Stimulated activated naive CD8-positive, alpha-beta T cell treated with anti-CD3 and anti-CD28 coated beads, Interleukin-15, amount 100 ng/mL, for 72 hours (primary cell): ENCODE measurements around the gene WDR70.

Source experiments
- ATAC-seq: fragments of 150-1000 bp; cut with Tn5 transposase; 2 replicates; pipeline ENCODE4 v1.10.0; 2021; ENCODE audit warnings: mild to moderate bottlenecking, moderate library complexity
- DNase-seq, 2 donors: peaks; one replicate each; pipeline ENCODE4 v3.0.0; 2021 to 2022
- H3K27ac Mint-ChIP-seq, 2 donors: one replicate each; pipeline ENCODE4 v1.8.0; 2022; ENCODE audit warnings: mild to moderate bottlenecking in 2 of 2, mixed read lengths in 2 of 2, moderate library complexity in 2 of 2
- H3K27me3 Mint-ChIP-seq: one replicate; pipeline ENCODE4 v1.8.0; 2022; ENCODE audit warnings: mixed read lengths
- H3K4me1 Mint-ChIP-seq: one replicate; pipeline ENCODE4 v1.8.0; 2022; ENCODE audit warnings: mild to moderate bottlenecking, mixed read lengths
- H3K4me3 Mint-ChIP-seq, 2 donors: one replicate each; pipeline ENCODE4 v1.8.0; 2022; ENCODE audit warnings: mild to moderate bottlenecking in 2 of 2, mixed read lengths in 2 of 2, moderate library complexity in 1 of 2
- H3K9me3 Mint-ChIP-seq, 2 donors: one replicate each; pipeline ENCODE4 v1.8.0; 2022; ENCODE audit warnings: mixed read lengths in 2 of 2

The WDR70 gene

DNA sequence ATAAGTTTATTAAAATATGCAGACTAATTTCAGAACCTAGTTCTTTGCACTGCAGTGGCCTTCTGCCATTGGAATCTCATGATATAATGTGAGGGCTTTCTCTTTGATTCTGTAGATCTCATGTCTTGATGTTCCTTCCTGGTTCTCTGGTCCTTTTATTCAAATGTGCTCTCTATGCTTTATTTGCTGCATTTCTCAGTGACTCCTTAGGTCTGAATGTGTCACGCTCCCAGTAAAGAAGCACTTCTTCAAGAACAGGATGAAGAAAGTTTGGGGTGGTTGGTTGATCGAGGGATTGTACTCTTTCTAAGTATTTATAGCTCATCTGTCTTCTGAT, 338.1 kb downstream of the WDR70 start:
- no peak for ATAC-seq
- Mint-ChIP-seq H3K27ac (no peak overlapping the region), H3K9me3 (no peaks in the 10 kb centered on the region), H3K4me1 (peaks cover 15% of the 10 kb centered on the region), H3K27me3 (no peaks in the 10 kb centered on the region), H3K4me3 (no peak overlapping the region)
- no peak for DNase-seq

DNA sequence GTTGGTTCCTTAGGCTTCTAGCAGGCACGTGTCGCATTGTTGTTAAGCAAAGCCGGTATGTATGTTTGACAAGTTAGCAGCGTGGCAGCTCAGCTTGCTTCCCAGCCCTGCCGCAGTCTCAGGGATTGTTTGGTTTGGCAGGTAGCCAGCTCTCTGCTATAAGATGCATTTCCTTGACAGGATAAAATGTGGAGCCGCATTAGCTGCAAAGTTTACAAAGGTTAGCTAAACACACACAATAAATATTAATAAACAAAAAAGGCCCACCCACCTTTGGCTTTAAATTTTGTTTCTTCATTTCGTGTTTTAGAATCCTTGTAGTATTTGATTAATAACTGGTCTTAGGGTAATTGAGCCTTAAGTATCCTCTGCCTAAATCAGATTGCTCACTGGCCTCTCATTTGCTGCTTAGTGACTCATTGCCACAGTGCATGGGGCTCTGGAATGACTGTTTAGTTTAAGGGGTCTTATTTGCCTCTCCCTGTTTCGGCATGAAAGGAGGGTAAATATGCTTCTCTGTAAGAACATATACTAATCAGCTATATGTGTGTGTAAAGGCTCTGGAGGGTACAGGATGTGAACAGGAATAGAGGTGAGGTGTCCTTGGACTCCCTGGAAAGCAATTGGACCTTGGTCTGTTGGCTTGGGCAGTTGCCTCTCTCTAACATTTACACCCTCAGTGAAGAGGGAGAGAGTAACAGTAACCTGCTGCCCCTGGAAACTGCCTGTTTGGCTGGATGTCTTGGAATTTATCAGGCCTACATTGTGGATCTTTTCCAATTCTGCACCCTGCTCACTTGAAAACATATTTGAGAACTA, 338.7 kb downstream of the WDR70 start:
- Mint-ChIP-seq H3K9me3 (no peaks in the 10 kb centered on the region), H3K4me3 (no peak overlapping the region), H3K4me1 (peaks cover 21% of the 10 kb centered on the region), H3K27ac (peak overlapping the region in 1 of 2 donors; percentile 52), H3K27me3 (no peaks in the 10 kb centered on the region)
- no peak for DNase-seq
- no peak for ATAC-seq

DNA sequence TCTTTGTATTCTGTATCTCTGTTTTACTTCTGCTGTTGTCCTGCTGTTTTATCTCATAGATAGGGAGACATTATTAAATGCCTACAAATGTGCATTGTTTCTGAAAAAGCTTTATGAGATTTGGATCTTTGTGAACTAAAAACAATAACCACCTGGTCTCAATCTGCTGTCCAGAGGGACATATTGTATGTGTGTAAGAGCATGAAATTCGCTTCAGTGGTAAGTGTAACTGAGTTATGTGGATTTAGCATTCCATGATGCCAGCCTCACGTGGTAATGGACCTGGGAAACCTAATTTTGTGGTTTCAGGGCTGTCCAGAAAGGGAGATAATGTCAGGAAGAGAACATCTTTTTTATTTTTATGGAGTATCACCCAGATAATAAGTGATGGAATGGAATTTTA, 341.4 kb downstream of the WDR70 start:
- ATAC-seq (no peak), DNase-seq (no peak)
- peak overlapping the region in 1 of 2 donors; percentile 50 for H3K27ac Mint-ChIP-seq
- H3K4me3 Mint-ChIP-seq: no peak overlapping the region
- no peaks in the 10 kb centered on the region for H3K27me3 Mint-ChIP-seq
- H3K4me1 Mint-ChIP-seq: peaks cover 28% of the 10 kb centered on the region
- H3K9me3 Mint-ChIP-seq: no peaks in the 10 kb centered on the region

DNA sequence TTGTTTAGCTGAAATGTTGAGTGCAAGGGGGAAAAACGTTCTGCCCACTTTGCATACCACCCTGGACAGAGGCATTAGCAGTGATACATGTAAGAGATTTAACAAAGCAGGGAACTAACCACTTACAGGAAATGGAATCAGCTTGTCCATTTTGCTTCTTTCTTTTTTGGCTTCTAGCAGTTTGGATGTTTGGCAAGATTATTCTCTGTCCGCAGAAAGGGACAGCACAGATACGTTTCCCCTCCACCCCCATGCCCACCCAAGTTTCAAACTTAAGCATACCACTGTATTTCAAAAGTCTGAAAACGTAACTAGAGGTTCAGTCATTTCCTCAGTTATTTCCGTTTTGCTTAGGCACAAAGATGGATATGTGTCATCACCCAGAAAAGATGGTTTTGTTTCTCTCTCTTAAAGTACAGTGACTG, 342.3 kb downstream of the WDR70 start:
- ATAC-seq: peak; percentile 61
- H3K4me3 Mint-ChIP-seq: no peak overlapping the region
- peak overlapping the region in 1 of 2 donors; percentile 79 for H3K27ac Mint-ChIP-seq
- H3K27me3 Mint-ChIP-seq: no peaks in the 10 kb centered on the region
- H3K4me1 Mint-ChIP-seq: peaks cover 28% of the 10 kb centered on the region
- peak; percentile 13 to 58 for DNase-seq
- H3K9me3 Mint-ChIP-seq: no peaks in the 10 kb centered on the region

DNA sequence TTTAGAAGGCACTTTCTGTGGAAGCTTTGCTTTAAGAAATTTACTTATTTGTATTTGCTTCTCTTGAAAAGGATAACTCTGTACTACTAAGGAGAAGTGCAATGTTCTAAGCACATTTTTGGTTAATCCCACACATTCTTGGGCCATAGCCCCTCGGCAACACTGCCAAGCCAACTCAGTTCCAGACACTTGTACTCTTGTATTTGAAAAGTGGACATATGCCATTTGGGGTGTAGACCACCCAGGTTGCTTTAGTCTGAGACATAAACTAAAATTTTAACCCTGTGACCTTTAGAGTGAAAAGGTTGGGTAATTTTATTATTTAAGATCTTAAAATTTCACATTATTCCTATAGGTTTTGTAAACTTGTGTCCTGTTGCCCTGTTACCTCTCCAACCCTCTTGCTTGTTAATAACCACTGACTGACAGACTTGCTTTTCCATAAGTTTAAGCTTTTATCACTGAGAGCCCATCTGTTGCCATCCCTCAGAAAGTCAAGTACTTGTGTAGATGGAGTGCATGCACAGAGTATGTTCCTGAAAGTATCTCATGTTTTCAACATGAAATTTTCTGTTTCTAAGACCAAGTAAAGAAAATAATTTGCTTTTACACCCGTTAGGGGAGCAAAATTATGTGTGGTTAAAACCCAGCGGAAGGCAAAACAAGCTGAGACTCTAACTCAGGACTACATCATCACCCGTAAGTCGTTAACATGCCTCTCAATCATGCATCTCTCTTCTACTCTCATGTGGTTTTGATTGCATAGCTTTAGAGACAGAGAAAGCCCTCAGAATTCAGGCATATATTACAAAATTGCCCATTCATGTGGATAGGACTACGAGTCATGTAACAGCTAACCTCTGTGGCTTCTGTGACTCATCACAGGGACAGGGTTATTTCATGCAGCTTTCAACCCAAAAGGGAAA, 343.4 kb downstream of the WDR70 start:
- no peaks in the 10 kb centered on the region for H3K27me3 Mint-ChIP-seq
- peak overlapping the region in 1 of 2 donors; percentile 85 for H3K27ac Mint-ChIP-seq
- no peaks in the 10 kb centered on the region for H3K9me3 Mint-ChIP-seq
- DNase-seq: peak; percentile 35 to 71
- peaks cover 28% of the 10 kb centered on the region for H3K4me1 Mint-ChIP-seq
- ATAC-seq: peak; percentile 96
- H3K4me3 Mint-ChIP-seq: peak overlapping the region; percentile 38 to 76

DNA sequence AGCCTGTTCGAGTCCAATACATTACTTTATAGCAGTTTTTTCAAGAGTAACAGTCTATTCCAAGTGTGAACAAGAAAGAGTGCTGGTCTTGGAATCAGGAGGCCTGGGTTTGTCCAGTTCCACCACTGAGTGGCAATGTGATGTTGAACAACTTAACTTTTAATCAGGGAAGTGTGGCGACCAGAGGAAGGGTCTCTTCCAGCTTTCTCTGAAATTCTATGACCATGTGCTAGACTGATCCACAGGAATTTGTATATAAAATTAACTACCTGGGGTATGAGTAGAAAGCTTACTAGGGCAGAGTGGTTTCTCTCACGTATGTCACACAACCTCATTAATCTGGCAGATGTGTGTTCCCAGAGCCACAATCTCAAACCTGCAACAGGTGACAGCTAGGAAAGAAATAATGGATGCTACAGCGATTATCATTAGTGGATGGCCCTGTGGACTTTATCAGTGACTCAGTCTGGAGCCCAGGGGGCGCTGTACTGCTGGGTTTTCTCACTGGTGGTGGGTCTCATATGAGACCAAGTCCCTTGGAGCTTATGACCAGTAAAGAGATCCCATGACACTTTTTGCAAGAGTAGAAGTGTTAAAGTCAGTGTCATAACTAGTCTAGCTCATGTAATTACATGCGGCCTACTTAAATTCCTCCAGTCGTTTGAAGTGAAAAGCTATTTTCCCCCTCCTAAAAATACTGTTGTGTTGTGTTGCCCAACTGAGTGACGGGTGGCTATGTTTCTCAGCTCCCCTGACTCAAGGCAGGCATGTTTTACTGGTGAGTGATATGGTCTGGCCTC, 344.2 kb downstream of the WDR70 start:
- Mint-ChIP-seq H3K4me1 (peaks cover 28% of the 10 kb centered on the region), H3K4me3 (peak overlapping the region; percentile 14 to 76), H3K27me3 (no peaks in the 10 kb centered on the region), H3K27ac (peak overlapping the region; percentile 8 to 85), H3K9me3 (no peaks in the 10 kb centered on the region)
- peak in 1 of 2 donors; percentile 20 for DNase-seq
- ATAC-seq: no peak

DNA sequence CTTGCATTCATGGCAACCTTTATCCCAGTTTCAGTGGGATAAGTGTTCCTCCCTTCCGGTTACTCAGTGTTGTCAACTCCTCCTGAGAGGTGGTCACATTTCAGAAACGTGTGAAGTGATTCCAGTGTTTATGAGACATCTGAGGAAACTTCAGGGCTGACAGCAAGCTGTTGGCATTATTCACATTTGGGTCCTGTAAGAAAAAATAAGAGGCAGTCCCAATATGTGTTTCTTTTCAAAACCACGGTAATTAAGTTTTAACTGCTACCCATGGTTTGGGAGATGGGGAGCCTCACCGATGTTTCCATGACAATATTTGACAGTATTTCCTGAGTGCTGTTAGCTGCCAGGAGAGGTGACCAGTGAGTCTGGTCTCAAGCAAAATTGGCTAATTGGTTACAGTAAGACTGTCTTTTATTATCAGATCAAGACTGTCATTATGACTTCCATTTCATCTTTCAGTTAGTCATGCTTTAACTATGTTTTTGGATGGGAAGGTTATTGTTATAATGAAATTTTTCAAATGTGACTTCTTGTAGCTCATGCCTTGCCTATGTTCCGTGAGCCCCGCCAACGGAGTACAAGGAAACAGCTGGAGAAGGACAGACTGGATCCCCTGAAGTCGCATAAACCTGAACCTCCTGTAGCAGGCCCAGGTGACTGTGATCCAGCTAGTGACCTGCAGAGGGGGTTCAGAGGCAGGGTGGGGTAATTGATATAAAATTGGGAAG, 345.4 kb downstream of the WDR70 start:
- Mint-ChIP-seq H3K27me3 (no peaks in the 10 kb centered on the region), H3K4me1 (peaks cover 28% of the 10 kb centered on the region), H3K4me3 (no peak overlapping the region), H3K27ac (no peak overlapping the region), H3K9me3 (no peaks in the 10 kb centered on the region)
- ATAC-seq: no peak
- no peak for DNase-seq

DNA sequence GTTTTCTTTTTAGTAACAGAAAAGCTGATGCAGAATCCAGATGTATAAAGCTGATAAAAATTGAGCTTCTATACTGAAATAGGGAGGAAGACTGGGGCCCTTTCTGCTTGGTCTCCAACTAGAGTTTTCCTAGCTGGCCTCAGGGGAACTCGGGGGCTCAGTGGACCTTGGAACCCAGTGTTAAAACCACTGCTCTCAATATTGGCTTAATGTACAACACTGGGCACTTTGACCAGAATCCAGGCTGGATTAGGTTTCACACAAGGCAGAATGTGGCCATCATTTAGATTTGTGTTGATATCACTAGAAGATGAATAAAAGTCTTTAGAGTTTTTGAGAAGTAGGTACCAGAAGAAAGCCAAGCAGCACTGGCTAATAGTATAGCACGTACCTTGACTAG, 346.1 kb downstream of the WDR70 start:
- Mint-ChIP-seq H3K4me3 (no peak overlapping the region), H3K27ac (no peak overlapping the region), H3K4me1 (peaks cover 28% of the 10 kb centered on the region), H3K9me3 (no peaks in the 10 kb centered on the region), H3K27me3 (no peaks in the 10 kb centered on the region)
- ATAC-seq (no peak), DNase-seq (no peak)

DNA sequence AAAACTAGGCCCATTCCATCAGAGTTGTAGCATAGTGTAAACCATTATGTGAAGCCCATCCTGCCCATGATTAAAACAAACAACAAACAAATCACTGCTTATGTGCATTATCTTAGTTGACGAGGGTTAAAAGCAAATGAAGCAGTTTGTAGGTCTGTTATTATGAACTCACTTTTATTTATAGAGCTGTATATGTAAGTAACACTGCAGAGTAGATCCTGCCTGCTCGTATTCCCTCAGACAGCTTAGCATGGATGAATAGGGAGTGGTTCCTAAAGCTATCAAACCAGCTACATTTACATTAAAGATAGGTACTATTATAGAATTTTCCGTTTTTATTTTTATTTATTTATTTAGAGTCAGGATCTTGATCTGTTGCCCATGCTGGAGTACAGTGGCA, 348.1 kb downstream of the WDR70 start:
- ATAC-seq (no peak), DNase-seq (no peak)
- H3K9me3 Mint-ChIP-seq: no peaks in the 10 kb centered on the region
- H3K4me1 Mint-ChIP-seq: peaks cover 13% of the 10 kb centered on the region
- H3K4me3 Mint-ChIP-seq: no peak overlapping the region
- no peak overlapping the region for H3K27ac Mint-ChIP-seq
- no peaks in the 10 kb centered on the region for H3K27me3 Mint-ChIP-seq

DNA sequence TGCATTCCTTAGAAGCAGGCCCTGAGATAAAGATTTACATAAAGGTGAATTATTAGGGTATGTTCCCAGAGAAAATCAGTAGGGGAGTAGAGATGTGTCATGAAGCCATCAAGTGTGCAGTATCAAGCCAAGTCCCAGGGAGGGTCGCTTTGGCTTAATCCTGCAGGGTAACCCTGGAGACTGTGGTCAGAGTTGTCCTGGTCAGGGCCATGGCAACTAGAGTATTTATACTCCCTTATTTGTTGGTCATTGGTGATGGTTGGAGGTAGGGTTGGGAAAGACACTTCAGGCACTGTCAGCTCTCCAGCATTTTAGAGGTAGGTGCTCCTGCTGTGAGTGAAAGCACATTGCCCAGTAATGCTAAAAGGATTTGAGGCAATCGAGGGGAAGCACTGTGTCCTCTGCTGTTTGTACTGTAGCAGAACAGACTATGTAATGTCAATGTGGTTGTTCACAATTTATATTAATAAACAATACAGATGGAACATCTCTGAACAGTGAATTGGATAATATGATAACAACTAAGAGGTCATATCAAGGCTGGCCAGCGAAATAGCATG, 351.9 kb downstream of the WDR70 start:
- DNase-seq (no peak), ATAC-seq (no peak)
- Mint-ChIP-seq H3K27ac (no peak overlapping the region), H3K27me3 (no peaks in the 10 kb centered on the region), H3K4me3 (no peak overlapping the region), H3K4me1 (no peaks in the 10 kb centered on the region), H3K9me3 (no peaks in the 10 kb centered on the region)

DNA sequence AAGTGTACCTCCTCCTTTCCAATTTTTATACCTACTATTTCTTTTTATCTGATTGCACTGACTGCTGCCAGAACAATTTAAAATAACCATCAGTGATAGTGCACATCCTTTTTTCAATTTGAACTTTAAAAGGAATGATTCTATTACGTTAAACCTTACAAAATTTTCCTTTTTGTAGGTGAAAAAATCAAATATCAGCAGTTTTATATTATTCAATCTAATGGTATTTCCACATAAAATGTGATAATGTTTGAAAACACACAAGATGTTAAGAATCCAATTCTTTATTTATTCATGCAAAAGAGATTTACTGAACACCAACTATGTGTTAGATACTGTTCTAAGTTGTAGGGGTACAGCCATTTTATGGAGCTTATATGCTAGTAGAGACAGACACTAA, 355.0 kb downstream of the WDR70 start:
- Mint-ChIP-seq H3K4me1 (peaks cover 14% of the 10 kb centered on the region), H3K4me3 (no peak overlapping the region), H3K27ac (no peak overlapping the region), H3K9me3 (no peaks in the 10 kb centered on the region), H3K27me3 (no peaks in the 10 kb centered on the region)
- ATAC-seq: no peak
- no peak for DNase-seq

DNA sequence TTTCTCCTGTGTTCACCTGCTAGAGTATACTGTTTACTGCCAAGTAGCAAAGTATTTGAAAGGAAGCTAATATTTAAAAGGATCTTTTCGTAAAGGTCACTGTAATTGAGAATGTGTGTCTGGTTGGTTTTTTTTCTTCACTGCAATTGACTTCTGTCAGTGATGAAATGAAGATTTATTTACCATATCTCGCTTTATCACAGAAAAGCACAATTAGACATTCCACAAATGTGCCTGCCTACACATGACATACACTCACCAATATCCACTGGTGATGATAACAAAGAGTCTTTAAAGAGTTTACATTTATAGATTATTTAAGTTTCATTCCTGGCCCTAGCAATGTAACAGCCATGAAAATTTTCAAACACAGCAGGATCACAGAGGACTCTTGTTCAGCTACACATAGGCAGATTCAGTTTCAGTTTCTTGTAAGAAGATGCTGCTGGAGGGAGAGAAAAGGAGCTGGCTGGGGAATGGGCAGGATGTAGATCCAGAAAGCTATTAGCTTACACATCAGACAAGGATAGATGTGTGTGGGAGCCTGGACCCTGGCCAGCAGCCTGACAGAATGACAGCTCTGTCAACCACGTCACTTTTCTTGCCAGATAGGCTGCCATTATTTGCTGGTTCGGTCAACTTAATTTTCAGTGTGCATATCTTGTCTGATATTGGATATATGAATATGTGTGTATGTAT, 356.7 kb downstream of the WDR70 start:
- H3K9me3 Mint-ChIP-seq: no peaks in the 10 kb centered on the region
- peaks cover 14% of the 10 kb centered on the region for H3K4me1 Mint-ChIP-seq
- H3K4me3 Mint-ChIP-seq: no peak overlapping the region
- DNase-seq: no peak
- H3K27me3 Mint-ChIP-seq: no peaks in the 10 kb centered on the region
- no peak for ATAC-seq
- H3K27ac Mint-ChIP-seq: no peak overlapping the region

DNA sequence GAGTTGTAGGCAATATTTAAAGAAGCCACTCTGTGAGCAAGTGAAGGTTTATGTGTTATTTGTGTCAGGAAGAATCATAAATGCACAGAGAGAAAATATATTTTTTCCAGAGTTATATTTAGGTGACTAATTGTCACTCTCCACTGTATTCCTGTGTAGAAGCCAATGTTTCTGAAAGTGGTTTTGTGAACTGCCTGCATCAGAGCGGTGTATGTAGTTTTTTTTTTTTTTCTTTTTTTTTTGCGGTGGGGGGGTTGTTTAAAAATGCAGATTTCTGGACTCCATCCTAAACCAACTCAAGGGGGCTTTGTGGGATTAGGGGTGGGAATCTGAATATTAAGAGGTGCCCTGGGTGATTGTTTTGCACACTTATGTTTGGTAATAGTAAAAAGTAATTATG, 357.3 kb downstream of the WDR70 start:
- H3K27ac Mint-ChIP-seq: no peak overlapping the region
- DNase-seq (no peak), ATAC-seq (no peak)
- peaks cover 14% of the 10 kb centered on the region for H3K4me1 Mint-ChIP-seq
- no peak overlapping the region for H3K4me3 Mint-ChIP-seq
- no peaks in the 10 kb centered on the region for H3K27me3 Mint-ChIP-seq
- peaks cover 0 to 2% of the 10 kb centered on the region in 2 donors for H3K9me3 Mint-ChIP-seq

DNA sequence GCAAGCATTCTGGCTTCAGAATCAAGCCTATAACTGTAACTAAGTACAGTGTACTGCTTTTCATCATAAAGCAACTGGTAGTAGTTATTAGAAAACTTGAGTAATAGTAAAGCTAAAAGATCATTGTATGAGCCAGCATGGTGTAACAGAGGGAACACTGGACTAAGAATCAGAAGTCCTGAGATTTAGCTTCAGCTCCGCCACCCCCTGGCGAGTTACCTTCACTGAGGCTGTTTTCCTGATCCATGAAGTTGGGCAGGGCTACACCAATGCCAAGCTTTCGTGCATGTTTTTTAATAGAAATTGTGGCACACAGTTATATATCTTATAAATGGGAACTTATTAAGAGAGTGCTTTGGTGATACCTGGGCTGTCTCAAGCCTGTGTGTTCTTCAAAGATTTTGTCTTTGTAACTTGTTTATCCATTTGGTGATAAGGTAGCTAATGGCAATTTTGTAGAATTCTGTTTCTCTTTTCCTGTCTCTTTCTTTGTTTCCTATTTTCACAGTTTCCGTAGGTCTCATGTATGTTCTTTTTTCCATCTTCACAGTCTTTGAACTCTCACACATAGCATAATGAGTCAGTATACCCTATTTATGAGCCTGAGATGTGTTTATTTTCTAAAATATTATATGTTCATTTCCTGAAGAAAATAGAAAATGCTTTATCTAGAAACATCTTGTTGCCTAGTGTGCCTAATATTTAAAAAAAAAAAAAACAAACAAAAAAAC, 358.4 kb downstream of the WDR70 start:
- DNase-seq: no peak
- H3K4me1 Mint-ChIP-seq: peaks cover 14% of the 10 kb centered on the region
- no peak overlapping the region for H3K4me3 Mint-ChIP-seq
- H3K27me3 Mint-ChIP-seq: no peaks in the 10 kb centered on the region
- H3K27ac Mint-ChIP-seq: no peak overlapping the region
- no peak for ATAC-seq
- peaks cover 0 to 11% of the 10 kb centered on the region in 2 donors for H3K9me3 Mint-ChIP-seq
